CD4-positive, alpha-beta memory T cell (primary cell): ENCODE data around the gene PGC. TPM values are rescaled to one million over a fixed set of nuclear protein-coding genes. Genes with fewer than 3 reads are reported as not detected.
A peak's percentile ranks its signal among the peaks of the same experiment; 100 is the strongest.

ENCODE experiments used
- CTCF ChIA-PET: fragments of 350-600 bp; sonication (Branson Sonifier 250); formaldehyde crosslinking; loops from one replicate; lab custom pipeline; 2021; ENCODE audit warnings: inconsistent platforms; ENCODE audit not compliant: partially characterized antibody; lab: Charles Lee
- POLR2A ChIA-PET: fragments of 350-600 bp; sonication (Branson Sonifier 250); formaldehyde crosslinking; loops from one replicate; lab custom pipeline; 2021; ENCODE audit not compliant: partially characterized antibody; lab: Charles Lee
- DNase-seq, 5 donors: peaks; one replicate each; pipeline versions ENCODE4 v3.0.0 to v3.0.0-alpha.2; 2020 to 2022; ENCODE audit warnings: mixed read lengths in 1 of 5
- H3K27ac ChIP-seq: one replicate; pipeline ENCODE4 v1.7.0; 2013; ENCODE audit warnings: low read depth, low read length
- H3K27me3 ChIP-seq: 2 replicates; pipeline ENCODE4 v1.7.0; 2013; ENCODE audit warnings: mild to moderate bottlenecking, low read length, moderate library complexity; ENCODE audit not compliant: insufficient read depth
- H3K36me3 ChIP-seq: 2 replicates; pipeline ENCODE4 v1.7.0; 2013; ENCODE audit warnings: mild to moderate bottlenecking, low read length, moderate library complexity; ENCODE audit not compliant: insufficient read depth
- H3K4me1 ChIP-seq: 2 replicates; pipeline ENCODE4 v1.7.0; 2013; ENCODE audit warnings: mild to moderate bottlenecking, low read length, moderate library complexity; ENCODE audit not compliant: insufficient read depth
- H3K4me3 ChIP-seq, 2 donors: one replicate each; pipeline ENCODE4 v1.7.0; 2013; ENCODE audit warnings: low read length in 2 of 2, mild to moderate bottlenecking in 1 of 2
- H3K9me3 ChIP-seq, 2 donors: one replicate each; pipeline ENCODE4 v1.7.0; 2013; ENCODE audit warnings: low read length in 2 of 2, control low read depth in 1 of 2; ENCODE audit not compliant: control insufficient read depth in 1 of 2
- H3K27ac Mint-ChIP-seq, 7 donors: one replicate each; pipeline ENCODE4 v1.8.0; 2020 to 2021; ENCODE audit warnings: mixed read lengths in 7 of 7, mild to moderate bottlenecking in 6 of 7, inconsistent platforms in 3 of 7, moderate library complexity in 3 of 7
- H3K27me3 Mint-ChIP-seq, 2 donors: one replicate each; pipeline ENCODE4 v1.8.0; 2020 to 2021; ENCODE audit warnings: mixed read lengths in 2 of 2
- H3K36me3 Mint-ChIP-seq, 2 donors: one replicate each; pipeline ENCODE4 v1.8.0; 2020 to 2021; ENCODE audit warnings: mixed read lengths in 2 of 2, inconsistent platforms in 1 of 2, mild to moderate bottlenecking in 1 of 2
- H3K4me1 Mint-ChIP-seq, 4 donors: one replicate each; pipeline ENCODE4 v1.8.0; 2020 to 2021; ENCODE audit warnings: mixed read lengths in 4 of 4, mild to moderate bottlenecking in 1 of 4
- H3K4me3 Mint-ChIP-seq, 8 donors: one replicate each; pipeline ENCODE4 v1.8.0; 2020 to 2021; ENCODE audit warnings: mixed read lengths in 8 of 8, mild to moderate bottlenecking in 7 of 8, moderate library complexity in 6 of 8, inconsistent platforms in 3 of 8
- H3K9me3 Mint-ChIP-seq, 8 donors: one replicate each; pipeline ENCODE4 v1.8.0; 2020 to 2021; ENCODE audit warnings: mixed read lengths in 8 of 8, mild to moderate bottlenecking in 5 of 8, inconsistent platforms in 3 of 8, moderate library complexity in 1 of 8
- intact Hi-C: fragments of 100-400 bp; cut with micrococcal nuclease; formaldehyde crosslinking; loops from one replicate; pipeline ENCODE4 v1.15.1; 2023
- polyA plus RNA-seq, 2 donors: library from polyadenylated mRNA; unstranded; fragments of 300-500 nt; fragmentation: Illumina TruSeq; gene quantifications; one replicate each; pipeline ENCODE4 v1.2.3, GENCODE V29; 2021
- total RNA-seq, 2 experiments: library from RNA; stranded (reverse); gene quantifications; one replicate each; pipeline ENCODE4 v1.2.3, GENCODE V29; 2021

Gene PGC
- total and polyA plus RNA-seq, 4 experiments from 2014 or later: not detected

DNA sequence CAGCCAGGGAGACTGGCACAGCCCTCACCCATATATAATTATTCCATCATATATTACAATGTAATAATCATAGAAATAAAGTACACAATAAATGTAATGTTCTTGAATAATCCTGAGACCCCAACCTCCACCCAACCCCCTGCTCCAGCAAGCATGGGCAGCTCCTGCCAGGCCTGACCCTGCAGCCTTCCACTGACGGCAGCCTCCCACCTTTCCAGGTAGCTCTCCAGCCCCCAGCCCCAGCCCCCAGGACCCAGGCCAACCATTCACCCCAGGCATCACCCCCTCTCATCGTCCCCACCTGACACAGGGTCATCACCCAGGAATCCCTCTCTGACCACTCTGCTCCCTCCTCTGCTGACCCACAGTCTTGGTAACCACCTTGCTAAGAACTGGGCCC, 26.4 kb downstream of the PGC start:
- peaks cover 4% of the 10 kb centered on the region for H3K4me1 ChIP-seq
- no peaks in the 10 kb centered on the region for H3K27me3 Mint-ChIP-seq
- no peaks in the 10 kb centered on the region for H3K36me3 ChIP-seq
- intact Hi-C loops: no loop called here
- ChIA-PET CTCF (interaction anchor here (1.3 kb wide), 1 partner anchor 36 kb away, joined by 3 read pairs; no protein-coding TSS in a partner anchor), POLR2A (no interaction called here)
- DNase-seq: no peak
- H3K27me3 ChIP-seq: no peaks in the 10 kb centered on the region
- no peaks in the 10 kb centered on the region for H3K9me3 Mint-ChIP-seq
- no peak overlapping the region for H3K27ac ChIP-seq
- H3K4me1 Mint-ChIP-seq: peaks cover 8 to 31% (median 26%) of the 10 kb centered on the region in 4 donors
- no peak overlapping the region for H3K27ac Mint-ChIP-seq
- peaks cover under 1 to 3% of the 10 kb centered on the region in 2 donors for H3K36me3 Mint-ChIP-seq
- no peak overlapping the region for H3K4me3 Mint-ChIP-seq
- H3K9me3 ChIP-seq: no peaks in the 10 kb centered on the region
- H3K4me3 ChIP-seq: no peak overlapping the region

DNA sequence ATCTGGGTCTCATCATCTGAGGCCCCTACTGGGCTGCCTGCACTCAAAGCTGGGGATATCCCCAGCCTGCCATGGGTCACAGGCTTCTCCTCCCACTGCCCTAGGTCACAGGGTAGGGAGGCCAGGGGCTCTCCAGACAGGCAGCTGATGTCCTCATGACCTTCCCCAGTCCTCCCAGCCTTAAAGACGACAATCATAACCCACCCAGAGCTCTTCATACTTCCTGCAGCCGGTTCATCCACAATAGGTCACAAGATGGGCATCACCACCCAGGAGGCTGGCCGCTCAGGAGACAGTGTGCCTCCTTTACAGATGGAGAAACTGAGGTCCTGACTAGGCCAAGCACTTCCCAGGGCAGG, 27.0 kb downstream of the PGC start:
- H3K27ac ChIP-seq: no peak overlapping the region
- H3K9me3 ChIP-seq: no peaks in the 10 kb centered on the region
- H3K4me1 ChIP-seq: peaks cover 6% of the 10 kb centered on the region
- Mint-ChIP-seq H3K4me3 (no peak overlapping the region), H3K4me1 (peaks cover 9 to 34% (median 27%) of the 10 kb centered on the region in 4 donors), H3K9me3 (no peaks in the 10 kb centered on the region), H3K36me3 (peaks cover 0 to 2% of the 10 kb centered on the region in 2 donors), H3K27me3 (no peaks in the 10 kb centered on the region), H3K27ac (peak overlapping the region in 3 of 7 donors; percentile 30 to 60 (median 32))
- H3K36me3 ChIP-seq: no peaks in the 10 kb centered on the region
- no peak for DNase-seq
- CTCF ChIA-PET: interaction anchor here (1.3 kb wide), 1 partner anchor 35 kb away, joined by 3 read pairs; no protein-coding TSS in a partner anchor
- POLR2A ChIA-PET: no interaction called here
- intact Hi-C loops: no loop called here
- no peak overlapping the region for H3K4me3 ChIP-seq
- H3K27me3 ChIP-seq: no peaks in the 10 kb centered on the region

DNA sequence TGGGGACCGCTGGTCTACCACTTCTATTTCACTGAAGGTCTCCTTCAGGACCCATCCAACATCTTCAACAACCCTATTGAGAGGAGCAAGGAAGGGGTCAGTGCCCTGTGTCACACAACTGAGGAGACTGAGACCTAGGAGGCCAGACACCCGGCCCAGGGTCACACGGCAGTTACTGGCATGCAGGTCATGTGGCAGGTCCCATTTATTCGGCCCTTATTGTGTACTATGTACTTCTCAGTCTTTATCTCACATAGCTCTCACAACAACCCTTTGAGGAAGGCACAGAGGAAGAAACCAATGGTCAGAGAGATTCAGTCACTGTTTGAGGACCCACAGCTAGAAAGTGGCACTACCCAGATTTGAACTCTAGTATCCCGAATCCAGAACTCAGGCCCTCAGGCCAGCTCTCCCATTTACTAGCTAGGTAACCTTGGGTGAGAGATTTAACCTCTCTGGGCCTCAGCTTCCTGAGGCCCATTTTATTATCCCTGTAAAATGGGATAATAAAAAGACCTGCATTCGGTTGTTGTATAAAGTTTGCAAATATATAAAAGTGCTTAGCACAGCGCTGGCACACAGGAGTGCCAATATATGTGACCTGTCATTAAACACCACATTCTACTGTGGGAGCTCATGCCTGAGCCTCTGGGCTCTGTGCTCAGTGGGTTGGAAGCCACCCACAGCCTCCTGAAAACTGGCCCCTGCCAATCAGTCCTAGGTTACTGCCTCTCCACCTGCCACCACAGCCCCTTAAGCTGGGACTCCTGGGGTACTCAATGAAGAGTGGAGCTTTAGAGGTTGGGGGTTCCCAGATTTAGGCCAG, 27.5 kb downstream of the PGC start:
- CTCF ChIA-PET: interaction anchor here (1.3 kb wide), 1 partner anchor 35 kb away, joined by 3 read pairs; no protein-coding TSS in a partner anchor
- H3K9me3 Mint-ChIP-seq: no peaks in the 10 kb centered on the region
- no peak for DNase-seq
- POLR2A ChIA-PET: no interaction called here
- no peak overlapping the region for H3K4me3 ChIP-seq
- H3K36me3 ChIP-seq: no peaks in the 10 kb centered on the region
- peaks cover 0 to 2% of the 10 kb centered on the region in 2 donors for H3K36me3 Mint-ChIP-seq
- no peaks in the 10 kb centered on the region for H3K9me3 ChIP-seq
- H3K4me3 Mint-ChIP-seq: no peak overlapping the region
- H3K27me3 Mint-ChIP-seq: no peaks in the 10 kb centered on the region
- no peaks in the 10 kb centered on the region for H3K27me3 ChIP-seq
- H3K4me1 ChIP-seq: peaks cover 6% of the 10 kb centered on the region
- H3K27ac ChIP-seq: no peak overlapping the region
- peaks cover 9 to 34% (median 27%) of the 10 kb centered on the region in 4 donors for H3K4me1 Mint-ChIP-seq
- intact Hi-C loops: no loop called here
- peak overlapping the region in 1 of 7 donors; percentile 9 for H3K27ac Mint-ChIP-seq

DNA sequence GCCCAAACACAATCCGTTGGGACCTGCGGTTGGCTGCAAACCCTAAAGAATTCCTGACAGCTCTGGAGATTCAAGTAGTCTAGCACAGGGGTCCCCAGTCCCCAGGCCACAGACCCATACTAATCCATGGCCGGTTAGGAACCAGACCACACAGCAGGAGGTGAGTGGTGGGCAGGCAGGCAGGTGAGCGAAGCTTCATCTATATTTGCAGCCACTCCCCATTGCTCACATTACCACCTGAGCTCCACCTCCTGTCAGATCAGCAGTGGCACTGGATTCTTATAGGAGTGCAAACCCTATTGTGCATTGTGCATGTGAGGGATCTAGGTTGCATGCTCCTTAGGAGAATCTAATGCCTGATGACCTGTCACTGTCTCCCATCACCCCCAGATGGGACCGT, 28.4 kb downstream of the PGC start:
- no peaks in the 10 kb centered on the region for H3K36me3 ChIP-seq
- Mint-ChIP-seq H3K27me3 (no peaks in the 10 kb centered on the region), H3K27ac (no peak overlapping the region), H3K4me3 (no peak overlapping the region), H3K9me3 (no peaks in the 10 kb centered on the region), H3K36me3 (peaks cover 0 to 3% of the 10 kb centered on the region in 2 donors), H3K4me1 (peaks cover 7 to 29% (median 26%) of the 10 kb centered on the region in 4 donors)
- H3K4me3 ChIP-seq: no peak overlapping the region
- POLR2A ChIA-PET: no interaction called here
- no peak for DNase-seq
- intact Hi-C loops: no loop called here
- CTCF ChIA-PET: no interaction called here
- no peaks in the 10 kb centered on the region for H3K9me3 ChIP-seq
- H3K27ac ChIP-seq: no peak overlapping the region
- H3K27me3 ChIP-seq: no peaks in the 10 kb centered on the region
- peaks cover 6% of the 10 kb centered on the region for H3K4me1 ChIP-seq

DNA sequence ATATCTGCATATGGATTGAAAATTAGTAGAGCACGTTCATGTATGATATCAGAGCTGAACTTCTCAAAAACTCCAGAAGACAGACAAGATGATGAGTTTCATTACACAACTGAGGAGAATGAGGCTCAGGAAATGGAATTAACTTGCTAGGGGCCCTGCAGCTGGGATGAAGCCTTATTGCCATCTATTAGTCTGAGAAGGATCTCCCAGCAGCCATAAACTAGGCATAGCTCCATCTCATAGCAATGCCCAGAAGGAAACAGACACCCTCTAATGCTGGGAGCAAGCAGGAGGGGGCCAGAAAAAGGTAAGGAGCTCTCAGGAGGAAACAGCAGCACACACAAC, 29.8 kb downstream of the PGC start:
- Histone ChIP-seq H3K9me3 (no peaks in the 10 kb centered on the region), H3K4me3 (no peak overlapping the region), H3K36me3 (no peaks in the 10 kb centered on the region), H3K4me1 (peaks cover 6% of the 10 kb centered on the region), H3K27ac (no peak overlapping the region), H3K27me3 (no peaks in the 10 kb centered on the region)
- Mint-ChIP-seq H3K36me3 (peaks cover 0 to 3% of the 10 kb centered on the region in 2 donors), H3K4me3 (no peak overlapping the region), H3K27me3 (no peaks in the 10 kb centered on the region), H3K27ac (peak overlapping the region in 4 of 7 donors; percentile 13 to 89 (median 60)), H3K9me3 (no peaks in the 10 kb centered on the region), H3K4me1 (peaks cover 4 to 27% (median 21%) of the 10 kb centered on the region in 4 donors)
- ChIA-PET CTCF (interaction anchor here (1.6 to 2.9 kb wide), 2 partner anchors 12 to 32 kb away, joined by 4 to 9 read pairs; no protein-coding TSS in a partner anchor), POLR2A (no interaction called here)
- DNase-seq: no peak
- intact Hi-C loops: no loop called here

DNA sequence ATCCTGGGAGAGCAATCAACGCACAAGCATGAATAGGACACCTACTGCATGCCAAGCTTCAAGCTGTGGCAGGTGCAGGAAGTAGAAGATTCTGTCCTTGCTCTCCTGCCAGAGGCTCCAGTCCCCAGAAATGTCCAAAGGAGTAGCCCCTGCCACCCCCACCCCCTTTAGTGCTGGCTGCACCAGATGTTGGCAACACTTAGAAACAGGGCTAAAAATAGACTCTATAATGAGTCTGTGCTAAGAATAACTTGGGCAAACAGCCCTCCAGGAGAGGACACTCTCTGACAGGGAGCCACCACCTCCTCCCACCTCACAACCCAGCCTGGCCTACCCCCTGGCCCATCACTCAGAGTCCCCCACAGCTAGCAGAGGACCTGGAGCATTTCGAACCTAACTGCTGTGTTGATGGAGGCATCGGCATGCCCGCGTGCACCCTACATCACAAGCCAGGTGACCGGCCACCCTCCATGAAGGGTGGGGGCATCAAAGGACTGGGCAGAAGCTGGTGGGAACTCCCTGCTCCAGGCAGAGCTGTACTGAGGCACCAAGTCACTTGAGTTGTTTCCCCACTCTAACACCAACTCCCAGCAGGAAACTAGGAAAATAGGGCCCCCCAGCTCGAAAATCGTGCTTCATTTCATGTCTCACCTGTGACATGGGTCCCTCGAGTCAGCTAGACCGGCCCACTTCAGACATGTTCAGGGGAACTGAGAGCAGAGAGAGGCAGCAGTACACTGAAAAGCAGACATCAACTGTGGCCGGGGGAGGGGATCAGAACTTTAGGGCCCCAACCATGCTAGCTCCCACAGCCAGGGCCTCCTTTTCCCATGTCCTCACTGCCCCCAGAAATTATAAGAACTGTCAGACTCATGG, 30.4 kb downstream of the PGC start:
- peaks cover 6% of the 10 kb centered on the region for H3K4me1 ChIP-seq

More for the DNA sequence above, 30.4 kb downstream of the PGC start:
- H3K27me3 ChIP-seq: no peaks in the 10 kb centered on the region
- POLR2A ChIA-PET: interaction anchor here (1.4 kb wide), 1 partner anchor 17 kb away, joined by 3 read pairs; no protein-coding TSS in a partner anchor
- H3K4me3 Mint-ChIP-seq: no peak overlapping the region
- H3K4me3 ChIP-seq: no peak overlapping the region
- no peaks in the 10 kb centered on the region for H3K9me3 Mint-ChIP-seq
- H3K27ac Mint-ChIP-seq: peak overlapping the region in 5 of 7 donors; percentile 20 to 89 (median 57)
- no peaks in the 10 kb centered on the region for H3K27me3 Mint-ChIP-seq
- no peaks in the 10 kb centered on the region for H3K9me3 ChIP-seq
- H3K36me3 Mint-ChIP-seq: peaks cover 0 to 3% of the 10 kb centered on the region in 2 donors
- no peak overlapping the region for H3K27ac ChIP-seq
- intact Hi-C loops: no loop called here
- H3K4me1 Mint-ChIP-seq: peaks cover 4 to 27% (median 21%) of the 10 kb centered on the region in 4 donors
- H3K36me3 ChIP-seq: no peaks in the 10 kb centered on the region
- no peak for DNase-seq
- CTCF ChIA-PET: interaction anchor here (1.6 to 2.9 kb wide), 3 partner anchors 12 to 33 kb away, joined by 4 to 9 read pairs (median 5); no protein-coding TSS in a partner anchor
